HK-2 (cell line): ENCODE data around the gene KLHDC1.

Experiments used
- DNase-seq: peaks from one replicate; pipeline ENCODE4 v3.0.0-alpha.2; 2018; ENCODE audit not compliant: unreplicated experiment

KLHDC1 gene

GRCh38 chr14:49786315-49786714 is 93.4 kb downstream of the KLHDC1 start:
- no peak for DNase-seq

DNA sequence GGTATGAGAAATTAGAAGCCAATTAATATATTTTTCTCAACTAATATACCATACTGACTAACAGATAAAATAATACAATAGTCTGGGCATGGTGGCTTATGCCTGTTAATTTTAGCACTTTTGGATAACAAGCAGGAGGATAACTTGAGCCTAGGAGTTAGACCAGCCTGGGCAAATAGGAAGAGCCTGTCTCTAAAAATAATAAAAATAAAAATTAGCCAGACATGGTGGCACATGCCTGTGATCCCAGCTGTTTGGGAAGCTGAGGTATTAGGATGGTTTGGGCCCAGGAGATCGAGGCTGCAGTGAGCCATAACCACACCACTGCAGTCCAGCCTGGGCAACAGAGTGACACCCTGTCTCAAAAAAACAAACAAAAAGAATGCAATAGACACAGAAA is 99.7 kb downstream of the KLHDC1 start:
- no peak for DNase-seq

GRCh38 chr14:49796025-49796424 is 103.1 kb downstream of the KLHDC1 start:
- no peak for DNase-seq
